ENCODE data around the gene TNK2.

Gene TNK2

DNA sequence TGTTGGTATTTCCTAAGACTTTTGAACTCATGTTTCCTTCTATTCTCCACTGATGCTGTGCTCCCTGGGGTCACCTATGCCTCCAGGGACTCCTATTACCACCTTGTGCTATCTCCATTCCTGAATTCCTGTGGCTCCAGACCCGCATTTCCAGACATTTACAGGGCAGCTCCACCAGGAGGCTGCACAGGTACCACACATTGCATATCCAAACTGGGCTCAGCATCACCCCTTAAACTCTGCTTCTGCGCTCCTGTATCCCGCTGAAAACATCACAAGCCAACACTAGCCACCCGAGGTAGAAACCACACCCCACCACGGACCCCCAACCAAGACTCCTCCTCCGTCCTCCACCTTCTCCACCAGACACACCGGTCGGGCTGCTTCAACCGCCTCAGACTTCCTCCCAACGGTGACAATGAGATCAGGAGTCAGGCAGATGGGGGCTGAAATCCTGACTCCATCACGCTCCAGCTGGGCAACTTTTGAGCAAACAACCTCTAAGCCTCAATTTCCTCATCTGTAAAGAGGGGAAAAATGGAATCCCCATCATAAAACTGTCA, 10.4 kb downstream of the TNK2 start:
- DNase-seq: no peak

DNA sequence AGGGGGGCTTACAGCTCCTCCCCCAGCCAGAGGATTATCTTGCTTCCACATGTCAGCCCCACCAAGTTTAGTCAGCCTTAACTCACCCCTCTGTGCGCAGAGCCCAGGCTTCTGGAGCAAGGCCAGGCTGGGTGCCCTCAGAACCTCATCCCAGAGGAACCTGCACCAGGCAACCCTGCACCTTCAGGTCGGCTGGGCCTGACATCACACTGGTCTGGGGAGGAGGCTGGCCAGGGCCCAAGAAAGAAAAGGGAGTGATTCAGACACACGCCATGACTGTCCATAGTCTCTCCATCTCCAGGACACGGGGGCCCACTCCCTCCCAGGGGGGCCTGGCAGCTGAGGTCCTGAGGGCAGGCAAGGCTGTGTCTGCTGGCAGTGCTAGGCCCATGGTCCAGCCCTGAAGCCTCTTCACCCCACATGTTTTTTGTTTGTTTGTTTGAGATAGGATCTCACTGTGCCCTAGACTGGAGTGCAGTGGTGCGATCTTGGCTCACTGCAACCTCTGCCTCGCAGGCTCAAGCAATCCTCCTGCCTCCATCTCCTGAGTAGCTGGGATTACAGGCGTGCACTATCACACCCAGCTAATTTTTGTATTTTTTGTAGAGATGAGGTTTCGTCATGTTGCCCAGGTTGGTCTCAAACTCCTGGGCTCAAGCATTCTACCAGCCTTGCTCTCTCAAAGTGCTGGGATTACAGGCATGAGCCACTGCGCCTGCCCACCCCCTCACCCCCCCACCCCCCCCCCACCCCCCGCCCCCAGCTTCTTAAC, 11.1 kb downstream of the TNK2 start:
- no peak for DNase-seq

GRCh38 chr3:195896361-195897080, 11.8 kb downstream of the TNK2 start:
- no peak for DNase-seq

DNA sequence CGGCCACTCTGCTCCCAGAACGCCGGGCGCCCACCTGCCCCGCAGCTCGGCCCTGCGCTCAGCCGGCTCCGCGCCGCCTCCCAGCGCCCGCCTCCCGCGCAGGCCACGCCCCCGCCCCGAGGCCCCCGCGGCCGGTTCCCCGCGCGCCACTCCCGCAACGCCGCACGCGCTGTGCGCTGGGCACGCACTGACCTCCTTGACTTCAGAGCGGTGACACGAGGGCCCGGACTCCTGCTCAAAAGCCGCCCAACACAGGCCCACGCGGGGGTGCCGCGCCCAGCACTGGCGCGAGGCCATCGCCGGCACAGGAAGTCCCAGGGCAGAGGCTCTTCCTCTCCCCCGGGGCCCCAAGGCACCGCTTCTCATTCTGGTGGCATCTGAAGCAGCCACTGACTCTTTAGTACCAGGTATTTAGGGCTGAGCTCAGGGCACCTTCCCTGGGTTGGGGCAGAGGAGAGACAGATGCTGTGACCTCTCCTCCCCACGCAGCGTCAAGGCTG, 12.4 kb downstream of the TNK2 start:
- peak; percentile 74 for DNase-seq

DNA sequence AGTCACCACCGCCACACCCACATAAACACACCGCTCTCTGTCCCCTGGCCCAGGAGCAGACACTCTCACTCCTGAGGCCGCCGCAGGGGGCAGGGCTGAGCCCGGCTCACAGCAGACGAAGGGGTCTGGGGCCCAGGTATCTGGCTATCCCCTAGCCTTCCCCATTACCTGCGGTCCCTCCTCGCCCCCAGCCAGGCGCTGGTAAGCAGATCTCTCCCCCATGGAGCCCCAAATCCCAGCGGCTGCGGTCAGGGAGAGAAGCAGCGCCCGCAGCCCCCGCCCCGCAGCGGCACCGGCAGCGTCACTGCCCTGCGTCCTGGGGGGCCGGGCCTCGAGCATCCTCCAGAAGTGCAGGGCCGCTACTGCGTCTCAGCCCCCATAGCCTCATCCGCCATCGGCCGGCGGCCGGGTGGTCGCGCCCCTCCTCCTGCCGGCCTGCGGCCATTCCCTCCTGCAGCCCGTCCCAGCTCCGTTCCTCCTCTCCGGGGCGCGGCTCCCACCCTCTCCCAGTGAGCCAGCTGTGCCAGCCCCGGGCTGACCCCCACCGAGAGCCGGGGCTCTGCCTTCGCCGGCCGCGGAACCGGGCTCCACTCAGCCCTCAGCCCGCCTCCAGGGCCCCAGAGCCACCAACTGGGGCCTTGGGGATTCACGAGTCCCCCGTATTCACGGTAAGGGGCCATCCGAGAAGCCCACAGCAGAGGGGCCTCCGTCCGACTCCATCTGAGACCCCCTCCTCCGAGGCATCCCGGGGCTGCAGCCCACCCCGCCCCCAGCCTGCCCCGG, 13.1 kb downstream of the TNK2 start:
- peak; percentile 72 for DNase-seq

- DNase-seq: no peak
Observed at GRCh38 chr3:195893916-195894465, 14.4 kb downstream of the TNK2 start.

GRCh38 chr3:195893516-195893915, 14.8 kb downstream of the TNK2 start:
- no peak for DNase-seq

DNA sequence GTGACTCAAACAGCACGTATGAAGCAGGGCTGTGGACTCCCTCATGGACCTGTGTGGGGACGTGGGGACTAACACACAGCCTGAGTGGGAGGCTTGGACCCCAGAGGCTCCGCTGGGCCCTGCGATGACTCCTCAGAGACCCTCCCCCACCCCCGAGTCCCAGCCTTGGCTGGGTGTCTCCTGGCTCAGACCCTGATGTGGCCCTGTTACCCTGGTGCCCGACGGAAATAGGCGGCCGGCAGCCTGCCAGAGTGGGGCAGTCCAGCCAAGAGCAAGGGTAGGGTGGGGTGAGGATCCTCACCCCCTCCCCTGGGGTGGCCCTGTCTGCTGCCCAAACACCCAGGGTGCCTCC, 15.3 kb downstream of the TNK2 start:
- no peak for DNase-seq

GRCh38 chr3:195892105-195893043, 16.0 kb downstream of the TNK2 start:
- DNase-seq: no peak

DNA sequence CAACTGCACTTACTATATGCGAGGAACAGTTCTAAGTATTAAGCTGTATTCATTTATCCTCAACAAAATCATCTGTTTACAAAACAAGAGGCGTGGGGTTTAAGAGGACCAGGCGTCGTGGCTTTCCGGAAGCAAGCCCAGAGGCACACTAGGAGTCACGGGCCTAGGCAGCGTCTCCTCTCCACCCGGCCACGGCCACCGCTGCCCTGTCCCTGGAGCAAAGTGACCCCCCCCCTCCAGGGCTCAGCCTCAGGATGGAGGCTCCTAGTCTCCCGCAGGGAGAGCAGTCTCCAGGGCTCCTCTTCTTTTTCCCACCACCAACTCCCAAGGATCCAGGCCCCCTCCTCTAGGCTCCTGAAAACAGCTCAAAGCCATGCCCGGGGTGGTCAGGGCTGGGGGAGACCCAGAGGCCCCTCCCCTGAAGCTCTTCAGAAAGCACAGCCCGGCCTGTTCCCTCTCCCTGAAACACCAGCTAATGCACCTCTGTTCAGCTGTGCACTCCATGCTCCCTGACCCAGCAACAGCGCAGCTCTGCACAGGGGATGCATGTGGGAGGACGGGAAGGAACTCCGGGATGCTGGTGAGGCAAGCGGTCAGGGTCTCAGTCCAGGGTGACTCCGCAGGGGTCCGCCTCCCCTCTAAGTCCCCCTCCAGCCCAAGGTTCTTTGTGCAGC, 16.8 kb downstream of the TNK2 start:
- no peak for DNase-seq

DNA sequence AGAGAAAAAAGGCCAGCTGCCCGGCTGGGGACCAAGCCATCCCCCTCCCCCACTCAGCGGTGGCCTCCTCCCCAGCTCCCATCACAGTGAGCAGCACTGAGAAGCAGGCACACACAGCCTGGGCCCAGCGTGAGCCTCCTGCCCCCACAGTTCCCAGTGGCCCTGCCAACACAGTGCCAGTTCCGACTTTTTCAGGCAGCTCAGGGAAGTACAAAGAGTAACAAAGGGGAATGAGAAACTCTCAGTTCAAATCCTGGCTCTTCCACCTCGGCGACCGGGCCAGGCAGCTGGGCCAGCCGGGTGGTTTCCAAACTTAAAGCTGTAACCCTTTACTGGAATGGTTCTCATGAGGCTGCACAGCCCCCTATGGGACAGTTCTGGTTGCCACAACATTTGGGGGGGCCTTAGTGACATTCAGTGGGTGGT, 18.5 kb downstream of the TNK2 start:
- DNase-seq: no peak

DNA sequence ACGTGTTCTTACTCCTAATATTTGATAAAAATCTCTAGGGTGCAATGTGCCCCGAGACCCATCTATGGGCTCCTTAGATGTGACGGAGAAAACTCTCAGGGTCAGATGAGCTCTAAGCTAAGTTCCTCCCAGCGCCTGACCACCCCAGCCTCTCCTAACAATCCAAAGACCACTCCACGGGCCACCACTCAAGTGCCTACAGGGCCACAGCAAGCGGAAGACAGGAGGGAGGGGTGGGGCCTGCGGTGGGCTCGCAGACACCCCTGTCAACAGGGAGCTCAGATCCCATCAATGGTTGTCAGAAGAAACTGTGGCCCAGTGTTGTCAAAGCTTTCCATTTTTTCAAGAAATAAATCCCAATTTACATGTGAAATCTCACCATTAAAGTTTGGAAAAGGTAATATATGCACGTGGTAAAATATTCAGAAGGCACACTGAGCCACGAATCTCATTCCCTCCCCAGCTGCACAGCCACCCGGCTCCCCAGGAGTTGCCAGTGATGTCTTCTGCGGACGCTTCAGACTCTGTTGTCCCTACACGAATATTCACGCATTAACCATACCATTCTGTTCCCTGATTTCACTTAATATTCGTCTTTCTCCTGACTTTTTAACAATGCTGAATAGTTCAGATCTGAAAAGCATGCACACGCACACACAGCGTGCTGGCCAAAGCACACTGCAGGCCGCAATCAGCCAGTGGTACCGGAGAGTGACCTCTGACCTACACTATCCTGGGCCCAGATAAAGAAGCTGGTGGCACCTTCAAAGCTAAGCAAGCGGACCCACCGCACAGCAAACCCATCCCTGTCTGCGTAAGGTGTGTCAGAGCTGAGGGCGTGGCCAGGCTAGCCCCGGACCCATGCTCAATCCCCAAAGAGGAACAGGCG, 19.1 kb downstream of the TNK2 start:
- DNase-seq: no peak

- DNase-seq: no peak
Observed at GRCh38 chr3:195888311-195888761, 20.0 kb downstream of the TNK2 start.

- no peak for DNase-seq
Observed at GRCh38 chr3:195887670-195888069, 20.7 kb downstream of the TNK2 start.

- no peak for DNase-seq
Observed at GRCh38 chr3:195886181-195887141, 21.9 kb downstream of the TNK2 start.

- no peak for DNase-seq
Observed at GRCh38 chr3:195885036-195885891, 23.1 kb downstream of the TNK2 start.

DNA sequence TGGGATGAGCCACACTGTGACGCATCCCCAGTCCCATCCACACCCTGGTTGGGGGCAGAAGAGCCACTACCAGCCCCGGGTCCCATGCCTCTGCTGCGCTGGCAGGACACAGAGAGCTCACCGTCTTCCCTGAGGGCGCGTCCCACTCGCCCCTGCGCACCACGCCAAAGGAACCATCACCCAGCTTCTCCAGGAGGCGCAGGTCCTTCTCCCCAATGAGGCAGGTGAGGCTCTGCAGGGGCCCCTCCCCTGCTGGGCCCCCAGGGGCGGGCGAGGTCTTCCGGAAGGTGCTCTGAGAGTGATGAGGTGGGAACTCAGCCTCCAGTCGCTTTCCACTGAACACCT, 23.7 kb downstream of the TNK2 start:
- no peak for DNase-seq

DNA sequence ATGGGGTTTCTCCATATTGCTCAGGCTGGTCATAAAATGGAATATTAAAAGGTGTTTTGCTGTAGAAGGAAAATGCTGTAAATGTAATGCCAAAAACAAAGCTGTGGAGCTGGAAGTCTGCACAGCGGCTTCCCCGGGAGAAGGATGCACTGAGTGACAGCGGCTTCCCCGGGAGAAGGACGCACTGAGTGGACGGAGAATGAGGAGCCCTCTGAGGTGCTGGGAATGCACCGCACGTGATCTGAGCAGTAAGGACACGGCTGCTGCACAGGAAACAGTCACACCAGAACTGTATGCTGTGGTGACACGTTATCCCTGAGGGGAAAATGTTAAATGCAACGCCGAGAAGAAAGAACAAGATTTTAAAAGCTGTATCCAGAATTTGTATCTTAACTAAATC, 24.6 kb downstream of the TNK2 start:
- DNase-seq: no peak

Data from activated naive CD4-positive, alpha-beta T cell treated with anti-CD3 and anti-CD28 coated beads, Interleukin-2, amount 50 U/mL, for 16 hours (primary cell).